GM19240 (cell line): ENCODE data around the gene HBE1.
"Not testable (repeated sequence)": the region's sequence is repeated elsewhere in the genome, so short reads cannot be mapped to it uniquely, and the experiment has no call there.

Experiments
- DNase-seq: peaks from one replicate; pipeline ENCODE4 v3.0.0; 2011; ENCODE audit warnings: low spot score; ENCODE audit not compliant: insufficient read length

HBE1 gene

DNA sequence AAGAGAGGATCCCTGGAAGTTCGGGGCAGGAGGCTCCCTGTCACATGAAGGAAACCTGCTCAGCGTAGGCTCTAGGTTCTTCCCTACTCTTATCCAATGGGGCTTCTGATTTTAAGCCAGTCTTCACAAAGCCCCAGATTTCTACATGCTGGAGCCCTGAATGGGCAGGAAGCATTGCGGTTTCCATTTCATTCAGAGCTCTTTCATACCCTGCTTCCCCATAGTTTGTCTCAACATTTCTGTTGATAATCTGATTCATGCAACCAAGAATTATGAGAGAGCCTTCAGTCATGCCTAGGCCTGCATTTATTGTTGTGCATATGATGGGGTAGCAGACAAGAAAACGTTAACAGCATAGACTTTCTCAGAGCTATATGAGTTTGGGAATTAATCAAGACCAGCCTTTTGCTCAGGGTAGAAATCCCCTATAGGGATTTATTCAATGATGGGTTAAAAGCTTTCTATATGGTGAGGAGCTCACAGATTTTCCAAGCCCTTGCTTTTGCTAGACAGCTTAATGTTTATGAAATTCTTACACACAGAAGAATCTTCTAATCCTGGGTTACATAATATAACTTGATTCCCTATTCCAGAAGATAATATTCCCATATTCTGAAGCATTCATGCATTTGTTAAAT, 16.1 kb upstream of the HBE1 start:
- no peak for DNase-seq

DNA sequence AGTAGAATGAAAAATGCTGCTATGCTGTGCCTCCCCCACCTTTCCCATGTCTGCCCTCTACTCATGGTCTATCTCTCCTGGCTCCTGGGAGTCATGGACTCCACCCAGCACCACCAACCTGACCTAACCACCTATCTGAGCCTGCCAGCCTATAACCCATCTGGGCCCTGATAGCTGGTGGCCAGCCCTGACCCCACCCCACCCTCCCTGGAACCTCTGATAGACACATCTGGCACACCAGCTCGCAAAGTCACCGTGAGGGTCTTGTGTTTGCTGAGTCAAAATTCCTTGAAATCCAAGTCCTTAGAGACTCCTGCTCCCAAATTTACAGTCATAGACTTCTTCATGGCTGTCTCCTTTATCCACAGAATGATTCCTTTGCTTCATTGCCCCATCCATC, 14.9 kb upstream of the HBE1 start:
- no peak for DNase-seq

DNA sequence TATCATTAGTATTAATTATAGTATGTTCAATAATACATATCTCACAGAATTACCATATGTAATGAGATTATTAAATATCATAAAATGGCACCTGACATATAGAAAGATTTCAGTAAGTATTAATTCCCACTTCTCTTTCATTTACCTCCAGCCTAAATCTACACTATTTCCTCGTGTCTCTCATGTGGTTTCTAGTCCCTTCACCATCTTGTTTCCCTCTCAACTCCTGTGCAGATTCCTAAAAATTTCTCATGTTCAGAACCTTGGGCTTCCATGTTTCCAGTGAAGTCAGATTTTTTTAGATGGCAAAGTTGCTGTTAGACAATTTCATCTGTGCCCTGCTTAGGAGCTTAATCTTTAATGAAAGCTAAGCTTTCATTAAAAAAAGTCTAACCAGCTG, 14.1 kb upstream of the HBE1 start:
- no peak for DNase-seq

DNA sequence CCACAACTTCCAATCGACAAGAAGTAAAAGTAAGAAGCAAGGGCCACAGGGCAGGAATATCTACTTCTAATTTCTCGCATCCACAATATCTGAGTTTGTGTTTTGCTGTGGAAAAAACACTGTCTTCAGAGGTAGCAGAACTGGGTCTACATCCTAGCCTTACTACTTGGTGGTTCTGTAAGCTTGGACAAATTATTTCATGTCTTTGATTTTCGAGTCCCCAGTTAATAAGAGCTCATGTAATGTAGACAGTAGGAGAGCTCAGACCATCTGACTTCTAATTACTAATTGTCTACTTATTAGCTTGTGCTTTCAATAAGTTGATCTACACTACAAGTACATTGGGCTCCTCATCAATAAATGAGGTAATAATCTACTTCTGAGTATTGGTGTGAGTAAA, 13.3 kb upstream of the HBE1 start:
- no peak for DNase-seq

DNA sequence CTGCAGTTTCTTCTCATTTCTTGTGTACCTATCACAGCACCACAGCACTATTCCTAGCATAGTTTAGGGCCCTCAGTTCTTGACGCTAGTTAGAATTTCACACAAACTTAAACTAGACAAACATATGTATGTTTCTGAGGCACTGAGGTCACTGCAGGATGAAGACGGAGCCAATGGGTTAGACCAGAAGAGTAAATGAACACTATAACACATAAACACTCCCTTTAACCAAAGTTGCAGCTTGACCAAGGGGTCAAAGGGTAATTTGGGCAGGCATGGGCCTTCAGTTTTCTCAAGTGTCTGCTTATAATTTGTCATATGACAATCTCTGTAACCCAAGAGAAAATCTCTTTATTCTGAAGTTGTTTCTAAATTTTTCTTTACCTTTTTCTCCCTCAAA, 12.9 kb upstream of the HBE1 start:
- DNase-seq: no peak

DNA sequence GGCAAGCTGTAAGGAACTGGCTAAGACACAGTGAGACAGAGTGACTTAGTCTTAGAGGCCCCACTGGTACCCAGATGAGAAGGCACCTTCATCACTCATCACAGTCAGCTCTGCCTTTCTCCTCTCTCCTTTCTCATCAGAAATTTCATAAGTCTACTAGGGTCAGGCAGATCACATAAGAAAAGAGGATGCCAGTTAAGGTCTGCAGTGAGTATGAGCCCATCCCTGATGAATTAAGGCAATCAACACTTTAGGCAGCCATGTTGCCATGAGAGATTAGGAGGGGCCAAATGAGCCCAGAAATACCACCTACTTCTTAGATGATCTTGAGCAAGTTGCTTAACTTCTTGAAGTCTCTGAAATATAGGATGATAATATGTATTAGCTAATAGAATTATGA, 11.9 kb upstream of the HBE1 start:
- no peak for DNase-seq

DNA sequence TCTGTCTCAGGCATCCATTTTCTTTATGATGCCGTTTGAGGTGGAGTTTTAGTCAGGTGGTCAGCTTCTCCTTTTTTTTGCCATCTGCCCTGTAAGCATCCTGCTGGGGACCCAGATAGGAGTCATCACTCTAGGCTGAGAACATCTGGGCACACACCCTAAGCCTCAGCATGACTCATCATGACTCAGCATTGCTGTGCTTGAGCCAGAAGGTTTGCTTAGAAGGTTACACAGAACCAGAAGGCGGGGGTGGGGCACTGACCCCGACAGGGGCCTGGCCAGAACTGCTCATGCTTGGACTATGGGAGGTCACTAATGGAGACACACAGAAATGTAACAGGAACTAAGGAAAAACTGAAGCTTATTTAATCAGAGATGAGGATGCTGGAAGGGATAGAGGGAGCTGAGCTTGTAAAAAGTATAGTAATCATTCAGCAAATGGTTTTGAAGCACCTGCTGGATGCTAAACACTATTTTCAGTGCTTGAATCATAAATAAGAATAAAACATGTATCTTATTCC, 10.9 kb upstream of the HBE1 start:
- DNase-seq: peak; percentile 33

DNA sequence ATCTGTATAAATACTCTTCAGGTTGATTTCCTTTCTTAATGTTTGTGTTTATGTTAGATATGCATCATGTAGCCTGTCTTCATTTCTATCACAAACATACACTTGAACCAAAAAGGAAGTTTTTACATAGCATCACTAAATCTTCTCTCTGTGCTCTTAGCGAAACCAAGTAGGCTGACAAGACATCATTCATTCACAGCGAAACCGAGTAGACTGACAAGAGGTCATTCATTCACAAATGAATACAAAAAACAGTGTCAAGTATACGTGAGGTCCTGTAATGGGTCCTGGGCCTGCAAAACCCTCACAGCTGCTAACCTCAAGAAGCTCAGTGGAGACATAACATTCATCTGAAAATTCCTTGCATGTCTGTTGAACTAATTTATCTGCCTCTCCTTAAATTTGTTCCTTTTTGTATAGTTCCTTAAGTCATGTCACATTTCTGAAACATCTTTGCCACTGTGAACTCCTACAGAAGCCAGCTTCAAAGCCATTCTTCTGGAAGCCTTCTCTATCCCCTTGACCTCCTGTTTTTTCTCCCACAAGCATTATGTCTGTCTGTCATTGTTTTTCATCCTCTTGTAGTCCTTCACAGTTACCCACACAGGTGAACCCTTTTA, 9.8 kb upstream of the HBE1 start:
- DNase-seq: no peak

DNA sequence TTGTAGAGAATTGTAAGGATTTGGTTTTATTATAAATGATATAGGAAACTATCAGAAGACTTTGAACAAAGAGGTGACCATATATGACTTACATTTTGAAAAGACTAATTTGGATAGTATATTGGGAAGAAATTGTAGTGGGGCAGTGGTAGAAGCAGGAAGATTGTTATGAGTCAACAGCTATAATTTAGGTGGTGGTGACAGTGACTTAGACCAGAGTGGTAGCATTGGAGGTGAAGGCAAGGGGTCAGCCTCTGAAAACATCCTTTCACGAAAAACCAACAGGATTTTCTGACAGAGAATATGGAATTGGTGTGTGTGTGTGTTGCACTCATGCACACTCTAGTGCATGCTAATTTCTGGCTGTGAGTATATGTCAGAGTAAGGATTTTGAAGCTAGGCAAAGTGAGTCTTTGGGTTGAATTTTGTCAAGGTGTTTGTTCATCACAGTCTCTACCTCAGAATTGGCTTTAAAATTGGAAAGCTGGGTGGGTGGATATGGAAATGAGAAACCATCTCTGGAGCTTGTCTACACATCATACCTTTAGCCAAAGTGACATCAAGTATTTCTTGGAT, 8.2 kb upstream of the HBE1 start:
- no peak for DNase-seq

DNA sequence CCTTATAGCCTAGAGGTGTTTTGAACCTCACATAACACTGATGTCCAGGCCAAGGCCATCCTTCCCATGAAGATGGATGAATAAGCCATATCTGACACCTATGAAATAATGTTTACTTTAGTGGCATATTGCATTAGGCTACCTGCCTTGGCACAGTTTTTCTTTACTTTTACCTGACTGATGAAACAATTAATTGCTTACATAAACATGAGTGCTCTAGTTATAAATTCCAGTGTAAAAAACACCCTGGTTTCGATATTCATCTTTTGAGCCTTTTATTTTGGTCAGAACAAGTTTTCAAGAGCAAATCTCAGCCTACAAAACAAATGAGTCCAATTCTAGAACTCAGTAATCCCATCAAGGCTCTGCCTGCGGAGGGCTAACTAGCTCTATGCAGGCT, 7.0 kb upstream of the HBE1 start:
- DNase-seq: no peak

DNA sequence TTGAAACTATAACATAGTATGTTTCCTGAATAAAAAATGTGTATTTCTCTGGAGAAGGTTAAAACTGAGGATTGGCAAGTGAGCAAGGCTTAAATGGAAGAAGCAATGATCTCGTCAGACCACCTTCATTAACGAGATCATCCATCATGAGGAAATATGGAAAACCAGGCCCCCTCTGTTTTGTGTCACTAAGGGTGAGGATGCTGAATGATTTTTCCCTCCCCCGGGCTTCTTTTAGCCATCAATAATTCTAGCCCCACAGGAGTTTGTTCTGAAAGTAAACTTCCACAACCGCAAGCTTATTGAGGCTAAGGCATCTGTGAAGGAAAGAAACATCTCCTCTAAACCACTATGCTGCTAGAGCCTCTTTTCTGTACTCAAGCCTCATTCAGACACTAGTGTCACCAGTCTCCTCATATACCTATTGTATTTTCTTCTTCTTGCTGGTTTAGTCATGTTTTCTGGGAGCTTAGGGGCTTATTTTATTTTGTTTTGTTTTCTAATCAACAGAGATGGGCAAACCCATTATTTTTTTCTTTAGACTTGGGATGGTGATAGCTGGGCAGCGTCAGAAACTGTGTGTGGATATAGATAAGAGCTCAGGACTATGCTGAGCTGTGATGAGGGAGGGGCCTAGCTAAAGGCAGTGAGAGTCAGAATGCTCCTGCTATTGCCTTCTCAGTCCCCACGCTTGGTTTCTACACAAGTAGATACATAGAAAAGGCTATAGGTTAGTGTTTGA, 5.8 kb upstream of the HBE1 start:
- no peak for DNase-seq

DNA sequence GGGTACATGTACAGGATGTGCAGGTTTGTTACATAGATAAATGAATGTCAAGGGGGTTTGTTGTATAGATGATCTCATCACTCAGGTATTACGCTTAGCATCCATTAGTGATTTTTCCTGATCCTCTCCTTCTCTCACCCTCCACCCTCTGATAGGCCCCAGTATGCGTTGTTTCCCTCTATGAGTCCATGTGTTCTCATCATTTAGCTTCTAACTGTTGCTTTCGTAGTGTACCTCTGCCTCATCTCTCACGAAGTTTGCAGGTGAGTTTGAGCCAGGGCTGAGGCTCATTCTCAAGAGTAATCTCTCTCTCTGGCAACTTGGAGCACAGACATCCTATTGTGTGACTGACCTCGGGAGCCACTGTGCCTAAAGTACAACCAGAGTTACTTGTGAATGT, 4.7 kb upstream of the HBE1 start:
- no peak for DNase-seq

DNA sequence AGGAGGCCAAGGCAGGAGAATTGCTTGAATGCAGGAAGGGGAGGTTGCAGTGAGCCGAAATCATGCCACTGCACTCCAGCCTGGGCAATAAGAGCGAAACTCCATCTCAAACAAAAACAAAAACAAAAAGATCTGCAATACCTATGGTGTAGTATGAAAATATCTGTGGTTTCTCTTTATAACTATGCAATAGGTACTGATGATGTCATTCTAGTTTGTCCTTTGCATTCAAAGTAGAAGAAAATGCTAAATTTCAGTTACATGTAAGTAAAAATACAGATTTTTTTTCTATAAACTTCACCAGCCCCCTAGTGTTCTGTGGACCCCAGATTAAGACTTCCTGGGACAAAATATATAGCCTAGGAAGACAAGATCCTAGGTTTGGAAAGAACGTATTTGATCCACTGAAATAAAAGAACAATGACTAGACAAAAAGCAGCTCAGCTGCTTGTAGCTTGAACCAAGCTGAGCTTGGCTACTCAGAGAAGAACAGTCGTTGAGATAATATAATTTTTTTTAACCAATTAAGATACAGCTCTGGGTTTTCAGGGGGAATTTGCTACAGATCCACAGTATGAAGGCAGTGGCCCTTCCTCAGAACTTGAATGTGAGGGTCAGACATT, 2.8 kb upstream of the HBE1 start:
- DNase-seq: no peak

DNA sequence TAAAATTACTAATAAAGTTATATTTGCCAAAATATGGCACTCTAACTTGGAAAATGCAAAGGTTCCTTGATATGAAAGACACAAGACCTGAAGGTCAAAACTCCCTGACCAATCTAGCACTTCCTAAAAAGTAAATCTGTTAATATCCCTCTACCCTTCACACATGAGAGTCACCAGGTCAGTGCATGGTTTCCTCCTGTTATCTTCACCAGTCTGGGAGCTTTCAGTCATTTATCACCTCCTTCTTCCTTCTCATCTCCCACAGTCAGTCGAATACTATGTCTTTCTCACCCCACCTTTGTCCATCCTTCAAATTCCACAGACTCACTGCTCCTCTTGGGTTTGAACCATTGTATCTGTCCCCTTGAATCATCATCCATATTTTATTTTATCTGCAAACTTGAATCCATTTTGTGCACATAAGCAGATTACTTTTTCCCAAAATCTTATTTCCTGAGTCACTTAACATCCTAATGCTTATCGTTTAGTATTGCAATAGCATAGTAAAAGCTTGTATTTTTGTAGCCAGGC, 2.6 kb downstream of the HBE1 start:
- no peak for DNase-seq

DNA sequence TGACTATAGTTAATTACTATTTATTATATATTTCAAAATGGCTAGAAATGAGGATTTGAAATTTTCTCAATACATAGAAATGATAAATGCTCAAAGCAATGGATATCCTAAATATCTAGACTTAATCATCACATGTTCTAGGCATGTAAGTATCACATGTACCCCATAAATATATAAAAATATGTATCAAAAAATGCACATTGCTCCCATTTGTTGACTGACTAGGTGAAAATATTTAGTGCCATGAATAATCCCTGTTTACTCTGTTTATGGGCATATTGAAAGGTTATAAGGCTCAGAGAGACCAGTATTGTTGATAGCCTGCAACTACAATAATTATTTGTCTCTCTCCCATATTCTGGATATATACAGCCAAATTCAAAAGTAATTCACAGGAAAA, 3.1 kb downstream of the HBE1 start:
- no peak for DNase-seq

DNA sequence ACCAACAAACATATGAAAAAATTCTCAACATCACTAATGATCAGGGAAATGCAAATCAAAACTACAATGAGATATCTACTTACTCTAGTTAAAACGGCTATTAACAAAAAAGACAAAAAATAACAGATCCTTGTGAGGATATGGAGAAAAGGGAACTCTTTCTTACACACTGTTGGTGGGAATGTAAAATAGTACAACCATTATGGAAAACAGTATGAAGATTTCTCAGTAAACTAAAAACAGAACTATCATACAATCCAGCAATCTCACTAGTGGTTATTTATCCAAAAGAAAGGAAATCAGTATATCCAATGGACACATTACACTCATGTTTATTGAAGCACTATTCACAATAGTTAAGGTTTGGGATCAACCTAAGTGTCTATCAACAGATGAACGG, 3.9 kb downstream of the HBE1 start:
- DNase-seq: no peak

DNA sequence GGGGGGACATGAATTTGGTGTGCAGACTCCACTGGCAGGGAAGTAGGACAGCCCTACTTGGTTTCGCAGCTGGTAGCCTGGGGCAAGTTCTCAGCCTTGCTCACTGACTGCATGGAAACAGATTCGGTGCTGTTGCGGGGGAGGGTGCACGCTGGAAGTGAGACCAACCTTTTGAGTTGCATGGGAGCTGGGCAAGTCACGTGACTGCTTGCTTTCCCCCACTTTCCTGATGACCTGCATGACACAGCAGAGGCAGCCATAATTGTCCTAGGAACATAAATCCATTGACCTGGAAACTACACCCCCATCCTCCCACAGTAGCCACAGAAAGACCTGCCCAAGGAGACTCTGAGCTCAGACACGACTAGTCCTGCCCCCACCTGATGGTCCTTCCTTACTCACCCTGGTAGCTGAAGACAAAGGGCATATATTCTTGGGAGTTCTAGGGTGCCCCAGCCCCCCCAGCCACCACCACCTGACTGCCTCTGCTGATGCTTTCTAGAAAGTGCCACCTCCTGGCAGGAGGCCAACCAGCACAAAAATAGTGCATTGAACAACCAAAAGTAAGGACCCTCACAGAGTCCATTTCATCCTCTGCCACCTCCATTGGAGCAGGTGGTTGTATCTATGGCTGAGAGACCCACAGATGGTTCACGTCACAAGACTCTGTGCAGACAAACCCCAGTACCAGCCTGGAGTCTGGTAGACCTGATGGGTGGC, 11.0 kb downstream of the HBE1 start:
- DNase-seq: no peak

DNA sequence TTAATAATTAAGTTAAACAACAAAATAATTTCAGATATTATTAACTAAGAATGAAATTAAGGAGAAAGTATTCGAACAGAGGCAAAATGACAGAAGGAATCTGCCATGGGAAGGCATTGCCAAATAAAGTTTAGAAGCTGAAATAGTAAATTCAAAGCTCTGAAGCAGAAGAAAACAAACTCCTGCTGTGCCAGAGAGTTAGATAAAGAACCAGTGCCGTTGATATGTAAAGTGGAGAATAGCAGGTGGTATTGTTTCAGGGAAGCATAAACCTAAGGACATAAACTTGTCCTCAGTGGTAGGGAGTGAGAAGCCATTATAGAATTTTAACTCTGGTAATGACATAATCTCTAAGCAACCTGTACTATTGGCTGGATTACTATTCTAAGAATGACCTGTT, 12.4 kb downstream of the HBE1 start:
- no peak for DNase-seq

DNA sequence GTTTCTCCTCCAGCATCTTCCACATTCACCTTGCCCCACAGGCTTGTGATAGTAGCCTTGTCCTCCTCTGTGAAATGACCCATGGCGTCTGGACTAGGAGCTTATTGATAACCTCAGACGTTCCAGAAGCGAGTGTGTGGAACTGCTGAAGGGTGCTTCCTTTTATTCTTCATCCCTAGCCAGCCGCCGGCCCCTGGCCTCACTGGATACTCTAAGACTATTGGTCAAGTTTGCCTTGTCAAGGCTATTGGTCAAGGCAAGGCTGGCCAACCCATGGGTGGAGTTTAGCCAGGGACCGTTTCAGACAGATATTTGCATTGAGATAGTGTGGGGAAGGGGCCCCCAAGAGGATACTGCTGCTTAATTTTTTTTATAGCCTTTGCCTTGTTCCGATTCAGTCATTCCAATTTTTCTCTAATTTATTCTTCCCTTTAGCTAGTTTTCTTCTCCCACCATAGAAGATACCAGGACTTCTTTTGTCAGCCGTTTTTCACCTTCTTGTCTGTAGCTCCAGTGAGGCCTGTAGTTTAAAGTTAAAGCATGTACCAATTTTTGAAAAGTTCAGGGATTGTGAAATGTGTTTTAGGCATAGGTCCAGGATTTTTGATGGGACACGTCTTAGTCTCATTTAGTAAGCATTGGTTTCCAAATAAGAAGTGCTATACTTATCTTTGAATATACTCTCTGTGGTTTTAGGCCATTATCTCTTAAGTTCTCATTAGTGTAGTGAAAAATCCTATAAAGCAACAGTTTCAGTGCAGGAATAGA, 14.9 kb downstream of the HBE1 start, which contains the start of gene HBG2:
Gene HBG2, minus strand, starts transcription at position 136 of the 768 bp plus-strand sequence. Its CDS starts 53 bp downstream, at position 83.
- DNase-seq: not testable (repeated sequence)

DNA sequence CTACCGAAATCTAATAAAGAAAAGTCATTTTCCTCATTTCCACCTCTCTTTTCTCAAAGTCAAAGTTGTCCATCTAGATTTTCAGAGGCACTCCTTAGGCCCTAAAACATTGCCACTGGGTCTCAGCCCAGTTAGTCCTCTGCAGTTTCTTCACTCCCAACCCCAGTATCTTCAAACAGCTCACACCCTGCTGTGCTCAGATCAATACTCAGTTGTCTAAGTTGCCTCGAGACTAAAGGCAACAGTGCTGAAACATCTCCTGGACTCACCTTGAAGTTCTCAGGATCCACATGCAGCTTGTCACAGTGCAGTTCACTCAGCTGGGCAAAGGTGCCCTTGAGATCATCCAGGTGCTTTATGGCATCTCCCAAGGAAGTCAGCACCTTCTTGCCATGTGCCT, 15.7 kb downstream of the HBE1 start:
- not testable (repeated sequence) for DNase-seq
